Left ventricle myocardium superior (tissue), 1 donor: ENCODE measurements around the gene DOLPP1. TPM values are rescaled to one million over a fixed set of nuclear protein-coding genes. Genes with fewer than 3 reads are reported as not detected.
"Not testable (repeated sequence)": the region's sequence is repeated elsewhere in the genome, so short reads cannot be mapped to it uniquely, and the experiment has no call there.

Experiments
- ATAC-seq: fragments of 200-7000 bp; cut with Tn5 transposase; one replicate; pipeline ENCODE4 v1.9.1; 2020; ENCODE audit warnings: mild to moderate bottlenecking, moderate library complexity
- DNase-seq: peaks from one replicate; pipeline ENCODE4 v3.0.0-alpha.2; 2020
- intact Hi-C: fragments of 100-400 bp; cut with micrococcal nuclease; formaldehyde crosslinking; loops from one replicate; pipeline ENCODE4 v1.11.0; 2022
- long read RNA-seq: library from polyadenylated mRNA; unstranded; transcript quantifications from one replicate; pipeline ENCODE4 v2.0.0, GENCODE V29; 2021
- total RNA-seq: library from RNA; stranded (reverse); fragmentation: NEBNext Ultra II Directional; extraction: Animal tissue kit (Norgen Biotek cat#: 25700); gene quantifications from one replicate; pipeline ENCODE4 v1.2.1, GENCODE V29; 2021
- donor health status: DM: no; HTN: yes; CAD: no; lungs with severe emphysema.

Gene DOLPP1, protein sequence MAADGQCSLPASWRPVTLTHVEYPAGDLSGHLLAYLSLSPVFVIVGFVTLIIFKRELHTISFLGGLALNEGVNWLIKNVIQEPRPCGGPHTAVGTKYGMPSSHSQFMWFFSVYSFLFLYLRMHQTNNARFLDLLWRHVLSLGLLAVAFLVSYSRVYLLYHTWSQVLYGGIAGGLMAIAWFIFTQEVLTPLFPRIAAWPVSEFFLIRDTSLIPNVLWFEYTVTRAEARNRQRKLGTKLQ
- total RNA-seq, result 5.2 TPM
- long read RNA-seq, transcript DOLPP1-202 (8 exons, 2,177 nt), result major isoform, 6 of 11 reads
- long read RNA-seq, partial matches to known transcripts, result 2 of 11 reads
- long read RNA-seq, other reads (novel, unspliced or antisense), result 2 of 11 reads

GRCh38 chr9:129080601-129081387 lies at the start of gene DOLPP1:
Gene DOLPP1, plus strand, starts transcription at chr9:129081111. Its CDS starts 21 bp downstream, at chr9:129081132.
- DNase-seq (peak; percentile 100), ATAC-seq (peak; percentile 98)
- intact Hi-C loops, result no loop called here

DNA sequence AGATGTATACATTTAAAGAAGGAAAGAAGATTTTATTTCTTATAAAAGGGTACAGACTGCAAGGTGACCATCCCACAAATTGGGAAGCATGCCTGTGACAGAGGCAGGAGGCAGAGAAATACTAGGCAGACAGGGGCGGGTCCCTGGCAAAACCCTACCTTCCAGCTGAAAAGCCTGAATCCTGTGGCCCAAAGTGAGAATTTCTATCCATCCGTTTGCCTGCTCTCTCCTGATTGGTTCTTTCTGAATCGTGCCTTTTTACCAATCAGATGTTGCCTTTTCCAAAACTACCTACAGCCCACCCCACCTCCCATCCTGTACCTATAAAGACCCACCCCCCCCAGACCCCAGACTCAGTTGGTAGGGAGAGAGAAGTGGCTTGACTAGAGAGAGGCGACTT lies 49.4 kb upstream of the DOLPP1 start:
- ATAC-seq (no peak), DNase-seq (no peak)
- intact Hi-C loops, result no loop called here

GRCh38 chr9:129032541-129033159 lies 48.3 kb upstream of the DOLPP1 start:
- no peak for DNase-seq
- ATAC-seq, result no peak
- intact Hi-C loops, result no loop called here

DNA sequence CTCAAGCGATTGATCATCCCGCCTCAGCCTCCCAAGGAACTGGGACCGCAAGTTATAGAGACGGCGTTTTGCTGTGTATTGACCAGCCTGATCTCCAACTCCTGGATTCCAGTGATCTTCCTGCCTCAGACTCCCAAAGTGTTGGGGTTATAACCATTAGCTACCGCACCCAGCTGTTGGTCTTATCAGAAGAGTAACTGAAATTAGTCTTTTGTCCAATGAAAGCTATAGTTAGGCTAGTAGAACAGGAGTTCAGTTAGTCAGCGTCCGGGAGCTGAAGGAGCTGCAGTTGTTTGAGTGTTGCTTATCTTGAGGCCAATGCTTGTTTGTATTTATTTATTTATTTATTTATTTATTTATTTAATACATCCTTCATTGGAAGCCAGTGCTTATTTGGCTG lies 47.7 kb upstream of the DOLPP1 start:
- no peak for ATAC-seq
- intact Hi-C loops, result no loop called here
- DNase-seq, result no peak

GRCh38 chr9:129035838-129036237 lies 45.1 kb upstream of the DOLPP1 start:
- peak; percentile 17 for ATAC-seq
- intact Hi-C loops, DNase-seq: not testable (repeated sequence)

GRCh38 chr9:129036241-129036922 lies 44.5 kb upstream of the DOLPP1 start, which contains the start of gene MIGA2:
Gene MIGA2, plus strand, starts transcription at chr9:129036626. Its CDS starts 3,969 bp downstream, at chr9:129040595.
- ATAC-seq, result peak; percentile 96
- peak; percentile 98 for DNase-seq
- intact Hi-C loops, result no loop called here

DNA sequence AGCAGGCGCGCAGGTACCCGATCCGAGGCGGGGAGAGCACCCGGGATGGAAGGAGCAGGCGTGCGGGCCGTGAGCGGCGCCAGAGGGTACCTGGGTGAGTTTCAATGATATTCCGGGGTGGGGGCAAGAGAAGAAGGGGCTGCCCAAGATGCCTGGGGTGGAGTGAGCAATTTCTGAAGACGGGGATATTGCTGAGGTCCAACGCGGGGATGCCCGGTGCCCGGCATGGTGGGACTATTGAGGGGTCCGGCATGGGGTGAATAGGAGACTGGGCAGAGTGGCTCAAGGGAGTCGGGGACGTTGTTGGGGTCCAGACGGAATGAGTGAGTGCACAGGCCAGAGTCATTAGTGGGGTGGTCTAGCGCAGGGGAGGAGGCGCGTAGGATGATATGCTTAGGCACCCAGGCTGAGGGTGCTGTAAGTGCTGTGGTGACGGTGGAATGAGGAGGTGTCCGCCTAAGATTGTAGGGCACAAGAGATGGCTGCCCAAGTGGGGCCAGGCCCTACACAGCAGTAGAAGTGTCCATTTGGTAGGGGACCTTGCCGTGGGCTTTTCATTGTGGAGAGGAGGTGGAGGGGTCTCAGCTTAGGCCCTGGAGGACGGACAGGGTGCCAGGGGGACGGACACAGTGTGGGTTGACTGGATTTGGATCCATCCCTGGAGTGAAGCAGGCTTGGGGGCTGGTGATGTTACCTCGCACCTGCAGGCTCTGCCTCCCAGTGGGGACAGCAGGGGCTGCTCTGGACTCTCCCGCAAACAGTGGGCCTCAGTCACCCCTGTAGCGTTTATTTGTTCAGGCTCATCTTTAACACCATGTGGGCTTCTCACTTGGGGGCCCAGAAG lies 43.8 kb upstream of the DOLPP1 start:
- no peak for DNase-seq
- ATAC-seq, result peak; percentile 2
- intact Hi-C loops, result no loop called here

DNA sequence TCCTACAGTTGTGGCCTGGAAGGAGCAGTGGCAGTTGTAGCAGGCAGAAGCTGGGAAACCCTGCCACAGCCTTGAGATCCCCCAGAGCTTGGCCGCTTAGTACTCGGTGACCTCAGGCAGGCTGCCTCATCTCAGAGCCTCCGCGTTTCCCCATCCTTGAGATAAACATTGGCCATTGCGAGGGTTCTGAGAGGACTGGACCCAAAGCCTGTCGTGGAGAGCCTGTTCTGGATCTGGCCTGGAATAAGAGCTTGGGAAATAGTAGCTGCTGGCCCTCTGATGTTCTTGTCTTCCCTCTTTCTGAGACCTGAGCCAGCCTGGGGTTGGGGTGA lies 43.2 kb upstream of the DOLPP1 start:
- intact Hi-C loops, result no loop called here
- peak; percentile 49 for DNase-seq
- peak; percentile 4 for ATAC-seq

DNA sequence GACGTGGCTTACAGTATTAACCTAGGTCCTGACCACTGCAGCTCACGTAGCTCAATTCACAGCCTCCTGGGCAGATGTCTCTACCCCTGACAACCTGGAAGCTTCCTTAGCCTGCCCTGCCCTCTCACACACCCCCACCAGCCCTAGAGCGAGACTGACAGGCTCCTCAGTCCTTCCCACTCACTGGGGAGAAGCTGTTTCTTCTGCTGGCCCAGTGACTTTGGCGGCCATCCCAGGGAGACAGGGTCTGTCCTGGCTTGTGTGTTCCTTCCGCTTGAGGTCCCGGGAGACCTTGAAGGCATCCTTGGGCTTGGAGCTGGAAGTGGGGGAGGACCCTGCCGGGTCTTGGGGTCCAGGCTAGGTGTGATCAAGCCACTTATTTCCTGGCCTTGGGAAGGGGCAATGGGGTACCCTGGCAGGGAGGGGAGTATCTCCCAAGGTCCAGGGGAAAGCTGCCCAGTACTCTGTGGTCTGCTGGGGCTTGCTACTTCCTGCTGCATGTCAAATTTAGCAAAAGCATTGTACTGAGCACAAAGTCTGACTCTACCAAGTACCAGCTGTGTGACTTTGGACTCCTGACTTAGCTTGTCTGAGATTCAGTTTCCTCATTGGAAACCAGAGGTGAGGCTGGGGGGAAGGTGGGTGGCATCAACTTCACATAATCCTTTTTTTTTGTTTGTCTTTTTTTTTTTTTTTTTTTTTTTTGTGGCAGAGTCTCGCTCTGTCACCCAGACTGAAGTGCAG lies 42.6 kb upstream of the DOLPP1 start:
- peak; percentile 75 for DNase-seq
- intact Hi-C loops, result no loop called here
- peak; percentile 19 for ATAC-seq

DNA sequence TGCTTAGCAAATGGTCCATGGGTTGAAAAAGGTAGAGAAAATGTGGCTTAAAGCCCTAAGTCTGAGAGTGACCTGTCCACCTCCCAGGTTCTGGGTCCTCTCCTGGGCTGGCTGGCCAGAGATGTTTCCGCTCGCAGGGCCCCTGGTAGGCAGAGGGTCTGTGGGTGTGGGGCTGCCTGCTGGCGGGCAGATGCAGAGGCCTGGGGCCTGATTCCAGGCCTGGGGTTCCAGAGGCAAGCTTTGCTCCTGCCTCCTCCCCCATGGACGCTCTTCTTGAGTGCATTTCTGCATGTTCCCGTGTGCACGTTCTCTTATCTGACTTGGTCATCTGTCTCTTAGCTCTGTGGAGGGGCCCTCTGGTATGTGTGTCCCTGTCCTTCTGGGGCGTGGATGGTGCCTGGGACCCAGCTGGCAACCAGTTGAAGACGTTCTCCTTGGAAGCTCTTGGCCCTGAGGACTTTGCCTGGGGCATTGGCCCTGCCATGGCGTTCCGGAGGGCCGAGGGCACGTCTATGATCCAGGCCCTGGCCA lies 40.7 kb upstream of the DOLPP1 start:
- intact Hi-C loops, result no loop called here
- DNase-seq, result no peak
- no peak for ATAC-seq

GRCh38 chr9:129042016-129042415 lies 38.9 kb upstream of the DOLPP1 start:
- intact Hi-C loops, result no loop called here
- DNase-seq, result no peak
- ATAC-seq, result no peak

DNA sequence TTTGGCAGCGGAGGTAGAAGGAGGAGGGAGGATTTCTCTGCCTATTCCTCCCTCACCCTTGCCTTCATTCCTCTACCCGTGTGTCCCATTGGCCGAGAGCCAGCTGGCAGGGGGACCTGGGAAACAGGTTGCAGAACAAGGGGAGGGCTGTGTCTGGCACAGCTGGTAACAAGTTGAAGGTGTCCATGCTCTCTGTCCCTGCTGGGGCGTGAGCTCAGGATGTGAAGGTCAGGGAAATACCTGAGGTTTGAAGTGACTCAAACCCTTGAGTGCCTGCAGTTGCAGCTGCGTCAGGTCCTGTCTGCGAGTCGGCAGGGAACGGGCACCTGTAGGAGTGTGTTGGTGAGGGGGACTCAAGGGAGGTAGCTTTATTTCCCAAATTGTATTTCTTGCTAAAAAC lies 28.3 kb upstream of the DOLPP1 start:
- ATAC-seq (peak; percentile 94), DNase-seq (peak; percentile 93)
- intact Hi-C loops, result no loop called here

- ATAC-seq, result peak; percentile 28
- no peak for DNase-seq
Observed at GRCh38 chr9:129053020-129053419, 27.9 kb upstream of the DOLPP1 start.

DNA sequence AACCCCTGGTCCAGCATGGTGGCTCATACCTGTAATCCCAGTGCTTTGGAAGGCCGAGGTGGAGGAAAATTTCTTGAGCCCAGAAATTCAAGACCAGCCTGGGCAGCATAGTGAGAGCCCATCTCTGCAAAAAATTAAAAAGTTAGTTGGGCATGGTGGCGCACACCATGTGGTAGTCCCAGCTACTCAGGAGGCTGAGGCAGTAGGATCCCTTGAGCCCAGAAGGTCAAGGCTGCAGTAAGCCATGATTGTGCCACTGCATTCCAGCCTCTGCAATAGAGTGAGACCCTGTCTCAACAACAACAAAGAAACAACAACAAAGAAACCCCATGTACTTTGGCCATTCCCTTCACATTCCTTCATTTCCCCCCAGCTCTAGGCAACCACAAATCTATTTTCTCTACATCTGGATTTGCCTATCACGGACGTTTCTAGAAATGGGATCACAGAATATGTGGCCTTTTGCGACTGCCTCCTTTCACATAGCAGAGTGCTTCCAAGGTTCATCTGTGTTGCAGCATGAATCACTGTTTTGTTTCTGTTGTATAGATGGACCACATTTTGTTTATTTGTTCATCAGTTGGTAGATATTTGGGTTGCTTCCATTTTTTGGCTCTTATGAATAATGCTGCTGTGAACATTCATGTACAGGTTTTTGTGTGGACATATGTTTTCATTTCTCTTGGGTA lies 26.6 kb upstream of the DOLPP1 start:
- ATAC-seq (no peak), DNase-seq (no peak)
- intact Hi-C loops, result no loop called here

More at GRCh38 chr9:129053020-129053419, 27.9 kb upstream of the DOLPP1 start:
- intact Hi-C loops, result no loop called here

- intact Hi-C loops, result no loop called here
- DNase-seq (no peak), ATAC-seq (no peak)
Observed at GRCh38 chr9:129058965-129059795, 21.7 kb upstream of the DOLPP1 start.
